BLaER1 (cell line): ENCODE results near the gene KCNK18.

ENCODE experiments used
- H3K27ac ChIP-seq: shearing (Covaris generic); formaldehyde crosslinking; 2 replicates; pipeline ENCODE4 v1.8.1; 2022
- H3K27me3 ChIP-seq: shearing (Covaris generic); formaldehyde crosslinking; 2 replicates; pipeline ENCODE4 v1.8.1; 2022
- H3K36me3 ChIP-seq: shearing (Covaris generic); formaldehyde crosslinking; 2 replicates; pipeline ENCODE4 v1.8.1; 2022
- H3K4me1 ChIP-seq: shearing (Covaris generic); formaldehyde crosslinking; 2 replicates; pipeline ENCODE4 v1.8.1; 2022
- H3K4me2 ChIP-seq: shearing (Covaris generic); formaldehyde crosslinking; 2 replicates; pipeline ENCODE4 v1.8.1; 2022
- H3K4me3 ChIP-seq: shearing (Covaris generic); formaldehyde crosslinking; 2 replicates; pipeline ENCODE4 v1.8.1; 2022
- H3K9ac ChIP-seq: shearing (Covaris generic); formaldehyde crosslinking; 2 replicates; pipeline ENCODE4 v1.8.1; 2022
- H3K9me3 ChIP-seq: shearing (Covaris generic); formaldehyde crosslinking; 2 replicates; pipeline ENCODE4 v1.8.1; 2022
- H4K20me1 ChIP-seq: shearing (Covaris generic); formaldehyde crosslinking; 2 replicates; pipeline ENCODE4 v1.8.1; 2022
- Cebpa-rat ChIP-seq: shearing (Covaris generic); IDR thresholded peaks from 2 replicates; pipeline ENCODE4 v1.8.1; 2022

KCNK18 gene

GRCh38 chr10:117237401-117237991 lies 40.2 kb downstream of the KCNK18 start:
- H3K27ac ChIP-seq: no peak overlapping the region

GRCh38 chr10:117239051-117239450 lies 41.8 kb downstream of the KCNK18 start:
- no peak for TF ChIP-seq Cebpa-rat
- 0 out of 2 replicates have a peak, but pooled peaks cover 12% of the 10 kb centered on the region for H3K9me3 ChIP-seq
- peaks cover 36% of the 10 kb centered on the region for H3K4me1 ChIP-seq
- H3K27me3 ChIP-seq: peaks cover 37% of the 10 kb centered on the region
- no peak overlapping the region for H3K4me3 ChIP-seq
- no peaks in the 10 kb centered on the region for H3K36me3 ChIP-seq
- no peak overlapping the region for H3K9ac ChIP-seq
- H3K27ac ChIP-seq: peak overlapping the region; percentile 68; the same call in 1 of the 2 replicates
- no peaks in the 10 kb centered on the region for H4K20me1 ChIP-seq
- peak overlapping the region; percentile 66 for H3K4me2 ChIP-seq

More at GRCh38 chr10:117237401-117237991, 40.2 kb downstream of the KCNK18 start:
- Histone ChIP-seq H3K9ac (no peak overlapping the region), H3K36me3 (no peaks in the 10 kb centered on the region), H3K9me3 (0 out of 2 replicates have a peak, but pooled peaks cover 12% of the 10 kb centered on the region), H3K4me2 (peak overlapping the region; percentile 25), H3K27me3 (peaks cover 29% of the 10 kb centered on the region), H3K4me1 (peaks cover 36% of the 10 kb centered on the region), H3K4me3 (no peak overlapping the region), H4K20me1 (no peaks in the 10 kb centered on the region)
- no peak for TF ChIP-seq Cebpa-rat

GRCh38 chr10:117239721-117240620 lies 42.7 kb downstream of the KCNK18 start:
- no peak overlapping the region for H3K4me3 ChIP-seq
- H3K4me2 ChIP-seq: peak overlapping the region; percentile 66
- no peak for TF ChIP-seq Cebpa-rat
- H4K20me1 ChIP-seq: no peaks in the 10 kb centered on the region
- no peaks in the 10 kb centered on the region for H3K36me3 ChIP-seq
- H3K27me3 ChIP-seq: peaks cover 37% of the 10 kb centered on the region
- H3K4me1 ChIP-seq: peaks cover 36% of the 10 kb centered on the region
- 0 out of 2 replicates have a peak, but pooled peaks cover 12% of the 10 kb centered on the region for H3K9me3 ChIP-seq
- peak overlapping the region; percentile 68 for H3K27ac ChIP-seq
- H3K9ac ChIP-seq: no peak overlapping the region; the same call in 1 of the 2 replicates

GRCh38 chr10:117240621-117241529 lies 43.6 kb downstream of the KCNK18 start, which contains the start of gene SLC18A2:
Gene SLC18A2 (plus strand): TSS chr10:117241114. CDS start chr10:117241694, 580 bp downstream.
- peak within 1 kb of the TSS; percentile 44 for H3K4me3 ChIP-seq
- no peaks in the 10 kb centered on the region for H4K20me1 ChIP-seq
- H3K4me1 ChIP-seq: peaks cover 36% of the 10 kb centered on the region
- no peak within 1 kb of the TSS; the same call in 1 of the 2 replicates for H3K9ac ChIP-seq
- H3K27me3 ChIP-seq: peaks cover 37% of the 10 kb centered on the region
- no peaks in the 10 kb centered on the region for H3K36me3 ChIP-seq
- peak within 1 kb of the TSS; percentile 66 for H3K4me2 ChIP-seq
- H3K27ac ChIP-seq: peak within 1 kb of the TSS; percentile 68
- no peak for TF ChIP-seq Cebpa-rat
- 0 out of 2 replicates have a peak, but pooled peaks cover 12% of the 10 kb centered on the region for H3K9me3 ChIP-seq

GRCh38 chr10:117241541-117242462 lies 44.5 kb downstream of the KCNK18 start:
- H3K9me3 ChIP-seq: 0 out of 2 replicates have a peak, but pooled peaks cover 12% of the 10 kb centered on the region
- H3K27ac ChIP-seq: no peak overlapping the region
- H3K36me3 ChIP-seq: no peaks in the 10 kb centered on the region
- peak overlapping the region; percentile 44 for H3K4me3 ChIP-seq
- TF ChIP-seq Cebpa-rat: no peak
- H3K4me2 ChIP-seq: peak overlapping the region; percentile 63
- H3K27me3 ChIP-seq: peaks cover 37% of the 10 kb centered on the region
- H4K20me1 ChIP-seq: no peaks in the 10 kb centered on the region
- H3K4me1 ChIP-seq: peaks cover 36% of the 10 kb centered on the region
- no peak overlapping the region for H3K9ac ChIP-seq

- no peaks in the 10 kb centered on the region for H3K36me3 ChIP-seq
- TF ChIP-seq Cebpa-rat: no peak
- no peak overlapping the region for H3K9ac ChIP-seq
- H3K4me2 ChIP-seq: no peak overlapping the region
- H4K20me1 ChIP-seq: no peaks in the 10 kb centered on the region
- H3K4me3 ChIP-seq: no peak overlapping the region
- H3K4me1 ChIP-seq: peaks cover 31% of the 10 kb centered on the region
- H3K9me3 ChIP-seq: 0 out of 2 replicates have a peak, but pooled peaks cover 12% of the 10 kb centered on the region
- H3K27me3 ChIP-seq: peaks cover 37% of the 10 kb centered on the region
- no peak overlapping the region for H3K27ac ChIP-seq
These were observed 45.2 kb downstream of the KCNK18 start for GRCh38 chr10:117242463-117242832.

GRCh38 chr10:117246997-117247671 lies 49.8 kb downstream of the KCNK18 start:
- Histone ChIP-seq H3K36me3 (no peaks in the 10 kb centered on the region), H3K9ac (no peak overlapping the region), H3K9me3 (no peaks in the 10 kb centered on the region), H3K27ac (no peak overlapping the region), H3K4me1 (no peaks in the 10 kb centered on the region), H3K4me3 (no peak overlapping the region), H3K27me3 (peaks cover 12% of the 10 kb centered on the region), H4K20me1 (no peaks in the 10 kb centered on the region), H3K4me2 (no peak overlapping the region)
- TF ChIP-seq Cebpa-rat: no peak
